ENCODE results near the gene RP2.

RP2 gene

DNA sequence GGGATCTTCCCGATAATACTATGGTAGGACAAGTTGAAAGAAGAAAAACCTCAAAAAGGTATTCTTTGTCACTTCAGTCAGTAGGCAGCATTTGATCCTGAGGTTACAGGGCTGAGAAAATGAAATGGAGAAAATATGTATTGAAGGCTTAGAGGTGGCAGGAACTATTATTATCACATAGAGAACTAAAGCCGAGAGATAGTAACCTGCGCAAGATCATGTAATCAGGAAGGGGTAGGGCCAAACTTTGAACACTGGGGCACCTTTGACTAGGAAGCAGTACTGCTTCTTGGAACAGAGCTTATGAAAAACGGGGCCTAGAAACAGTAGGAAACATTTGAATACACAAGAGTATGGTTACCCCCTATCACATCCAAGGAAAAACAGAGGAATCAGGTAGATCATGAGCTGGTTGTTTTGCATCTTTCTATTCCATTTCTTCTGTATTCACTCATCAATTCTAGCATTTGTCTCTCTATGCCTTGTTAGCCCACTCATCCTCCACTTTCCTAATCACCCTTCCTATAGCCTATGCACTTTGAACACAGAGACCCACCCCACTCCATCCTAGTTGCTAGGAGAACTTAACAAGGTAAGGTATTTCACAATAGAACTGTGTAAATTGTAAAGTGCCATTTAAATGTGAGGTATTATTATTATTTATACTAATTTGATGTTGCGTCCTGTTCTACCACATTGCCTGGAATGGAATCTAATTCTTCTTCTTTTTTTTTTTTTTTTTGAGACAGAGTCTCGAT is 43.3 kb upstream of the RP2 start:
- H3K36me3 ChIP-seq (ENCODE audit: low read depth) = no peaks in the 10 kb centered on the region
- H3K4me1 ChIP-seq (ENCODE audit: insufficient read depth, poor library complexity, severe bottlenecking) = peaks cover 23% of the 10 kb centered on the region
- H3K27ac ChIP-seq (ENCODE audit: poor library complexity, severe bottlenecking) = peak overlapping the region; percentile 97
- no peaks in the 10 kb centered on the region for H3K27me3 ChIP-seq (ENCODE audit: insufficient read depth, poor library complexity, severe bottlenecking)
- no peak overlapping the region for H3K4me3 ChIP-seq (ENCODE audit: severe bottlenecking)
- no peak for TF ChIP-seq CTCF (IDR thresholded peaks at IDR 0.05; ENCODE audit: poor library complexity, severe bottlenecking)
- no peaks in the 10 kb centered on the region for H3K9me3 ChIP-seq (ENCODE audit: severe bottlenecking)
- DNase-seq (ENCODE audit: low spot score) (no peak), ATAC-seq (ENCODE audit: low read depth) (no peak)

- peak; percentile 61; the same call in 2 of the 3 replicates for ATAC-seq (ENCODE audit: low read depth)
Observed at GRCh38 chrX:46796574-46797191, 40.2 kb upstream of the RP2 start.

GRCh38 chrX:46803140-46803539 is 33.7 kb upstream of the RP2 start:
- H3K36me3 ChIP-seq (ENCODE audit: low read depth) = no peaks in the 10 kb centered on the region
- no peak for DNase-seq (ENCODE audit: low spot score)
- ATAC-seq (ENCODE audit: low read depth) = no peak
- peak; percentile 25 for TF ChIP-seq CTCF (IDR thresholded peaks at IDR 0.05; ENCODE audit: poor library complexity, severe bottlenecking)
- H3K4me3 ChIP-seq (ENCODE audit: severe bottlenecking) = no peak overlapping the region
- H3K4me1 ChIP-seq (ENCODE audit: insufficient read depth, poor library complexity, severe bottlenecking) = no peaks in the 10 kb centered on the region
- H3K9me3 ChIP-seq (ENCODE audit: severe bottlenecking) = no peaks in the 10 kb centered on the region
- H3K27ac ChIP-seq (ENCODE audit: poor library complexity, severe bottlenecking) = no peak overlapping the region
- H3K27me3 ChIP-seq (ENCODE audit: insufficient read depth, poor library complexity, severe bottlenecking) = no peaks in the 10 kb centered on the region

More at GRCh38 chrX:46796574-46797191, 40.2 kb upstream of the RP2 start:
- Histone ChIP-seq H3K36me3 (ENCODE audit: low read depth) (no peaks in the 10 kb centered on the region), H3K27me3 (ENCODE audit: insufficient read depth, poor library complexity, severe bottlenecking) (no peaks in the 10 kb centered on the region), H3K27ac (ENCODE audit: poor library complexity, severe bottlenecking) (no peak overlapping the region), H3K4me3 (ENCODE audit: severe bottlenecking) (no peak overlapping the region), H3K4me1 (ENCODE audit: insufficient read depth, poor library complexity, severe bottlenecking) (peaks cover 16% of the 10 kb centered on the region), H3K9me3 (ENCODE audit: severe bottlenecking) (no peaks in the 10 kb centered on the region)
- peak; percentile 78 for TF ChIP-seq CTCF (IDR thresholded peaks at IDR 0.05; ENCODE audit: poor library complexity, severe bottlenecking)
- DNase-seq (ENCODE audit: low spot score) = no peak

DNA sequence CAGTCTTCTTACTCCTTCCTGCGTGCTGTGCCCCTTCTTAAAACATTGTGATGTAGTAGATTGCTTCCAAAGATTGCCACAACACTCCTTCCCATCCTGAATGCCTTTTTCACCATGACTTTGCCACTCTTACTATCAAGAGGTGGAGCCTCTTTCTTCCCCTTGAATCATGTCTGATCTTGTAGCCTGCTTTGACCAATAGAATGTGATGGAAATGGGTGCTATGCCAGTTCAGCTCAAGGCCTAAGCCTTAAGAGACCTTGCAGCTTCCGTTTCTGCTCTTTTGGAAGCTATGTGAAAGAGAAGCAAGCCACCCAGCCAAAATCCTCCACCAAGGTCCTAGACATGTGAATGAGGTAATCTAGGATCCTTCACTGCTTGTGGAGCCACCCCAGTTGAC is 31.6 kb upstream of the RP2 start:
- ATAC-seq (ENCODE audit: low read depth) (no peak), DNase-seq (ENCODE audit: low spot score) (no peak)
- no peaks in the 10 kb centered on the region for H3K9me3 ChIP-seq (ENCODE audit: severe bottlenecking)
- H3K4me3 ChIP-seq (ENCODE audit: severe bottlenecking) = no peak overlapping the region
- H3K27me3 ChIP-seq (ENCODE audit: insufficient read depth, poor library complexity, severe bottlenecking) = no peaks in the 10 kb centered on the region
- TF ChIP-seq CTCF (IDR thresholded peaks at IDR 0.05; ENCODE audit: poor library complexity, severe bottlenecking) = no peak
- no peaks in the 10 kb centered on the region for H3K36me3 ChIP-seq (ENCODE audit: low read depth)
- H3K4me1 ChIP-seq (ENCODE audit: insufficient read depth, poor library complexity, severe bottlenecking) = no peaks in the 10 kb centered on the region
- no peak overlapping the region for H3K27ac ChIP-seq (ENCODE audit: poor library complexity, severe bottlenecking)

GRCh38 chrX:46811121-46811520 is 25.7 kb upstream of the RP2 start:
- no peak for ATAC-seq (ENCODE audit: low read depth)
- TF ChIP-seq CTCF (IDR thresholded peaks at IDR 0.05; ENCODE audit: poor library complexity, severe bottlenecking) = no peak
- Histone ChIP-seq H3K9me3 (ENCODE audit: severe bottlenecking) (no peaks in the 10 kb centered on the region), H3K4me3 (ENCODE audit: severe bottlenecking) (no peak overlapping the region), H3K4me1 (ENCODE audit: insufficient read depth, poor library complexity, severe bottlenecking) (no peaks in the 10 kb centered on the region), H3K27me3 (ENCODE audit: insufficient read depth, poor library complexity, severe bottlenecking) (no peaks in the 10 kb centered on the region), H3K36me3 (ENCODE audit: low read depth) (no peaks in the 10 kb centered on the region), H3K27ac (ENCODE audit: poor library complexity, severe bottlenecking) (no peak overlapping the region)
- DNase-seq (ENCODE audit: low spot score) = no peak
